Tibial artery (tissue), 4 donors: ENCODE results near the gene CABP2.

Experiments used
- DNase-seq, 2 donors: peaks; one replicate each; pipeline ENCODE4 v3.0.0-alpha.2; 2019
- H3K27ac ChIP-seq, 2 donors: fragments of 200-600 bp; sonication (generic) in 1 of 2; 1 replicate in 1 of 2; 2 replicates in 1 of 2; pipeline ENCODE4 v1.5.1; 2018 to 2019; ENCODE audit warnings: mild to moderate bottlenecking in 1 of 2
- H3K27me3 ChIP-seq, 2 donors: fragments of 200-600 bp; sonication (generic) in 1 of 2; one replicate each; pipeline versions ENCODE4 v1.5.1 to v1.6.0; 2016 to 2019
- H3K36me3 ChIP-seq, 3 donors: fragments of 200-600 bp; sonication (generic) in 2 of 3; one replicate each; pipeline ENCODE4 v1.5.1; 2016 to 2019; ENCODE audit warnings: mild to moderate bottlenecking in 2 of 3
- H3K4me1 ChIP-seq, 4 donors: fragments of 200-600 bp; sonication (generic) in 2 of 4; 1 replicate in 3 of 4; 2 replicates in 1 of 4; pipeline ENCODE4 v1.5.1; 2016 to 2019
- H3K4me3 ChIP-seq, 2 donors: fragments of 200-600 bp; sonication (generic) in 1 of 2; 1 replicate in 1 of 2; 2 replicates in 1 of 2; pipeline ENCODE4 v1.5.1; 2018 to 2019; ENCODE audit warnings: mild to moderate bottlenecking in 2 of 2
- H3K9me3 ChIP-seq, 3 donors: fragments of 200-600 bp; sonication (generic) in 1 of 3; one replicate each; pipeline ENCODE4 v1.5.1; 2016 to 2019
- CTCF ChIP-seq, 2 experiments: fragments of 200-600 bp in 1 of 2; fragments of 450-650 bp in 1 of 2; IDR thresholded peaks; one replicate each; pipeline ENCODE4 v1.5.1; 2017 to 2019; ENCODE audit warnings: antibody characterized with exemption in 2 of 2, mild to moderate bottlenecking in 1 of 2, moderate library complexity in 1 of 2
- intact Hi-C: fragments of 100-400 bp; cut with DNase I; formaldehyde crosslinking; loops from one replicate; pipeline ENCODE4 v1.15.0; 2023; ENCODE audit warnings: low total_unique reads

Gene CABP2

GRCh38 chr11:67502328-67502979 lies 20.8 kb downstream of the CABP2 start:
- Histone ChIP-seq H3K4me1 (peaks cover 0 to 41% (median 37%) of the 10 kb centered on the region in 4 donors), H3K4me3 (no peak overlapping the region), H3K36me3 (peaks cover 0 to 32% (median 24%) of the 10 kb centered on the region in 3 donors), H3K27ac (no peak overlapping the region), H3K27me3 (no peaks in the 10 kb centered on the region), H3K9me3 (no peaks in the 10 kb centered on the region)
- TF ChIP-seq CTCF (IDR thresholded peaks at IDR 0.05): no peak
- intact Hi-C loops: loop anchor here (2.0 kb wide), 1 partner anchor 100 kb away; no protein-coding TSS in a partner anchor
- DNase-seq: no peak

GRCh38 chr11:67501854-67502253 lies 21.4 kb downstream of the CABP2 start:
- no peaks in the 10 kb centered on the region for H3K27me3 ChIP-seq
- H3K4me1 ChIP-seq: peaks cover 0 to 35% (median 31%) of the 10 kb centered on the region in 4 donors
- peaks cover 0 to 38% (median 23%) of the 10 kb centered on the region in 3 donors for H3K36me3 ChIP-seq
- DNase-seq: no peak
- no peak overlapping the region for H3K27ac ChIP-seq
- H3K9me3 ChIP-seq: no peaks in the 10 kb centered on the region
- TF ChIP-seq CTCF (IDR thresholded peaks at IDR 0.05): no peak
- no peak overlapping the region for H3K4me3 ChIP-seq
- intact Hi-C loops: loop anchor here (2.0 kb wide), 1 partner anchor 99 kb away; no protein-coding TSS in a partner anchor

- DNase-seq: no peak
- Histone ChIP-seq H3K9me3 (no peaks in the 10 kb centered on the region), H3K36me3 (peaks cover 0 to 37% (median 22%) of the 10 kb centered on the region in 3 donors), H3K4me3 (no peak overlapping the region), H3K4me1 (peaks cover 0 to 27% (median 23%) of the 10 kb centered on the region in 4 donors), H3K27ac (no peak overlapping the region), H3K27me3 (no peaks in the 10 kb centered on the region)
- no peak for TF ChIP-seq CTCF (IDR thresholded peaks at IDR 0.05)
- intact Hi-C loops: no loop called here
Measured at GRCh38 chr11:67500831-67501715, 22.2 kb downstream of the CABP2 start.

GRCh38 chr11:67500484-67500821 lies 22.8 kb downstream of the CABP2 start:
- DNase-seq: no peak
- H3K4me1 ChIP-seq: peaks cover 0 to 21% (median 17%) of the 10 kb centered on the region in 4 donors
- H3K9me3 ChIP-seq: no peaks in the 10 kb centered on the region
- no peak overlapping the region for H3K4me3 ChIP-seq
- H3K27me3 ChIP-seq: no peaks in the 10 kb centered on the region
- TF ChIP-seq CTCF (IDR thresholded peaks at IDR 0.05): no peak
- peaks cover 0 to 43% (median 28%) of the 10 kb centered on the region in 3 donors for H3K36me3 ChIP-seq
- no peak overlapping the region for H3K27ac ChIP-seq
- intact Hi-C loops: no loop called here

GRCh38 chr11:67499808-67500483 lies 23.3 kb downstream of the CABP2 start:
- Histone ChIP-seq H3K27ac (no peak overlapping the region), H3K27me3 (no peaks in the 10 kb centered on the region), H3K4me3 (no peak overlapping the region), H3K36me3 (peaks cover 0 to 48% (median 33%) of the 10 kb centered on the region in 3 donors), H3K9me3 (no peaks in the 10 kb centered on the region), H3K4me1 (peaks cover 0 to 17% (median 14%) of the 10 kb centered on the region in 4 donors)
- DNase-seq: no peak
- no peak for TF ChIP-seq CTCF (IDR thresholded peaks at IDR 0.05)
- intact Hi-C loops: no loop called here
